IMR-90 (cell line): ENCODE data around the gene MEST. TPM values are rescaled to one million over a fixed set of nuclear protein-coding genes. Genes with fewer than 3 reads are reported as not detected.

Experiments used
- ATAC-seq: fragments of 200-7000 bp; cut with Tn5 transposase; 2 replicates; pipeline ENCODE4 v1.9.1; 2020; ENCODE audit warnings: low read depth, mild to moderate bottlenecking, moderate library complexity
- BruUV-seq: library from RNA; stranded (reverse); fragments of 400-500 nt; replicated peaks from 2 replicates; lab custom pipeline; 2021; lab: Mats Ljungman, UMichigan
- CTCF ChIA-PET: fragments of 300-600 bp; formaldehyde crosslinking; extraction: SDS; loops from one replicate; lab custom pipeline; 2021; ENCODE audit warnings: antibody characterized with exemption; lab: Yijun Ruan, JAX
- POLR2A ChIA-PET: fragments of 300-600 bp; sonication (Branson Sonifier 250); formaldehyde crosslinking; loops from one replicate; lab custom pipeline; 2022; ENCODE audit warnings: antibody characterized with exemption; ENCODE audit not compliant: unreplicated experiment; lab: Charles Lee
- DNase-seq: peaks from one replicate; pipeline ENCODE4 v3.0.0; 2013
- H2AFZ ChIP-seq: replicated peaks from 2 replicates; pipeline ENCODE3; 2013; ENCODE audit warnings: low read length, mild to moderate bottlenecking; ENCODE audit not compliant: poor library complexity
- H2AK5ac ChIP-seq: 2 replicates; pipeline ENCODE4 v1.6.1; 2013; ENCODE audit warnings: low read depth, low read length, inconsistent platforms
- H2AK9ac ChIP-seq: replicated peaks from 2 replicates; pipeline ENCODE3; 2013; ENCODE audit warnings: mild to moderate bottlenecking, low read depth, low read length, moderate library complexity; ENCODE audit not compliant: poor library complexity
- H2BK120ac ChIP-seq: 2 replicates; pipeline ENCODE4 v1.6.1; 2013; ENCODE audit warnings: low read depth, low read length, inconsistent platforms
- H2BK15ac ChIP-seq: 3 replicates; pipeline ENCODE4 v1.6.1; 2013; ENCODE audit warnings: low read depth, low read length, inconsistent platforms
- H2BK20ac ChIP-seq: 2 replicates; pipeline ENCODE4 v1.6.1; 2013; ENCODE audit warnings: low read depth, mild to moderate bottlenecking, inconsistent platforms, low read length, moderate library complexity
- H2BK5ac ChIP-seq: 2 replicates; pipeline ENCODE4 v1.6.1; 2013; ENCODE audit warnings: mild to moderate bottlenecking, low read depth, low read length, inconsistent platforms; ENCODE audit not compliant: poor library complexity, severe bottlenecking
- H3K14ac ChIP-seq: replicated peaks from 2 replicates; pipeline ENCODE4 v1.6.1; 2013; ENCODE audit warnings: low read depth, low read length, inconsistent platforms
- H3K18ac ChIP-seq: 2 replicates; pipeline ENCODE4 v1.6.1; 2013; ENCODE audit warnings: low read depth, low read length, control low read depth
- H3K23ac ChIP-seq: 2 replicates; pipeline ENCODE4 v1.6.1; 2013; ENCODE audit warnings: low read depth, low read length, inconsistent platforms
- H3K27ac ChIP-seq: 2 replicates; pipeline ENCODE4 v1.5.1; 2013; ENCODE audit warnings: mild to moderate bottlenecking, control low read depth, low read length; ENCODE audit not compliant: insufficient read depth
- H3K27me3 ChIP-seq: 2 replicates; pipeline ENCODE4 v1.6.1; 2013; ENCODE audit warnings: low read length; ENCODE audit not compliant: control insufficient read depth, insufficient read depth
- H3K36me3 ChIP-seq: 2 replicates; pipeline ENCODE4 v1.6.1; 2013; ENCODE audit warnings: low read length, mixed read lengths; ENCODE audit not compliant: control insufficient read depth, insufficient read depth
- H3K4ac ChIP-seq: 2 replicates; pipeline ENCODE4 v1.6.1; 2013; ENCODE audit warnings: low read depth, low read length, inconsistent platforms
- H3K4me1 ChIP-seq: 2 replicates; pipeline ENCODE4 v1.6.1; 2013; ENCODE audit warnings: low read length, mixed read lengths; ENCODE audit not compliant: control insufficient read depth, insufficient read depth
- H3K4me2 ChIP-seq: 2 replicates; pipeline ENCODE4 v1.6.1; 2013; ENCODE audit warnings: low read depth, mild to moderate bottlenecking, control low read depth, low read length, moderate library complexity
- H3K4me3 ChIP-seq: 2 replicates; pipeline ENCODE4 v1.5.1; 2013; ENCODE audit warnings: low read depth, mild to moderate bottlenecking, control low read depth, low read length, moderate library complexity; ENCODE audit not compliant: insufficient read depth
- H3K56ac ChIP-seq: 2 replicates; pipeline ENCODE4 v1.6.1; 2013; ENCODE audit warnings: low read length, inconsistent platforms; ENCODE audit not compliant: insufficient read depth; ENCODE audit errors: extremely low read depth
- H3K79me1 ChIP-seq, 2 experiments: 2 replicates each; pipeline ENCODE4 v1.6.1; 2013; ENCODE audit warnings: low read length in 2 of 2, inconsistent platforms in 1 of 2, low read depth in 1 of 2
- H3K9ac ChIP-seq: 2 replicates; pipeline ENCODE4 v1.6.1; 2013; ENCODE audit warnings: low read depth, low read length, control low read depth
- H3K9me1 ChIP-seq: 2 replicates; pipeline ENCODE4 v1.6.1; 2013; ENCODE audit warnings: low read length, inconsistent platforms; ENCODE audit not compliant: insufficient read depth
- H3K9me3 ChIP-seq: 2 replicates; pipeline ENCODE4 v1.6.1; 2013; ENCODE audit warnings: low read length; ENCODE audit not compliant: control insufficient read depth, insufficient read depth
- H4K20me1 ChIP-seq: 2 replicates; pipeline ENCODE4 v1.6.1; 2013; ENCODE audit warnings: low read length, inconsistent platforms; ENCODE audit not compliant: insufficient read depth
- H4K5ac ChIP-seq: 2 replicates; pipeline ENCODE4 v1.6.1; 2013; ENCODE audit warnings: mild to moderate bottlenecking, low read depth, low read length, control low read depth
- H4K8ac ChIP-seq, 2 experiments: 2 replicates each; pipeline ENCODE4 v1.6.1; 2013; ENCODE audit warnings: low read depth in 2 of 2, low read length in 2 of 2, control low read depth in 1 of 2, inconsistent platforms in 1 of 2
- H4K91ac ChIP-seq: 2 replicates; pipeline ENCODE4 v1.6.1; 2013; ENCODE audit warnings: low read depth, low read length, inconsistent platforms; ENCODE audit not compliant: insufficient read depth
- BHLHE40 ChIP-seq: fragments of 150-350 bp; IDR thresholded peaks from 2 replicates; pipeline ENCODE4 v1.6.1; 2016; ENCODE audit warnings: mild to moderate bottlenecking, low read depth, low read length
- CTCF ChIP-seq: conservative IDR thresholded peaks from 2 replicates; pipeline ENCODE4 v1.5.1; 2012; ENCODE audit warnings: mild to moderate bottlenecking, low read depth, low read length, improper control_type of control experiment
- ELK1 ChIP-seq: fragments of 150-350 bp; IDR thresholded peaks from 2 replicates; pipeline ENCODE4 v1.6.1; 2016; ENCODE audit warnings: low read depth, mild to moderate bottlenecking, low read length, moderate library complexity, borderline replicate concordance
- FOS ChIP-seq: fragments of 150-350 bp; IDR thresholded peaks from 2 replicates; pipeline ENCODE4 v1.6.1; 2016; ENCODE audit warnings: low read depth, low read length
- MXI1 ChIP-seq: IDR thresholded peaks from 2 replicates; pipeline ENCODE4 v1.6.1; 2012; ENCODE audit warnings: low read depth, mild to moderate bottlenecking, low read length, moderate library complexity, borderline replicate concordance
- NFE2L2 ChIP-seq: fragments of 150-350 bp; IDR thresholded peaks from 2 replicates; pipeline ENCODE4 v1.6.1; 2016; ENCODE audit warnings: low read depth, mild to moderate bottlenecking, low read length
- RAD21 ChIP-seq: IDR thresholded peaks from 2 replicates; pipeline ENCODE4 v1.6.1; 2012; ENCODE audit warnings: low read length, improper control_type of control experiment
- RFX5 ChIP-seq: IDR thresholded peaks from 2 replicates; pipeline ENCODE4 v1.8.0; 2012; ENCODE audit warnings: low read depth, mild to moderate bottlenecking, low read length, moderate library complexity
- SMC3 ChIP-seq: fragments of 150-350 bp; IDR thresholded peaks from 2 replicates; pipeline ENCODE4 v1.6.1; 2016; ENCODE audit warnings: low read depth, mild to moderate bottlenecking, antibody characterized with exemption, low read length, moderate library complexity
- WGBS, 2 experiments: methylation state at CpG; one replicate each; pipeline versions ENCODE4 v1.1.5 to v1.1.7; 2013; ENCODE audit warnings: missing lambda C conversion rate in 2 of 2; ENCODE audit not compliant: insufficient read length in 1 of 2; ENCODE audit errors: extremely low coverage in 2 of 2; 5-methylcytosine and 5-hydroxymethylcytosine counted together
- dilution Hi-C: fragments of 300-500 bp; cut with HindIII; formaldehyde crosslinking; loops from one replicate; pipeline ENCODE4 v1.14.3; 2018; ENCODE audit warnings: low sequenced_read_pairs; ENCODE audit not compliant: unreplicated experiment
- in situ Hi-C: fragments of 300-500 bp; cut with MboI; formaldehyde crosslinking; loops from 3 replicates; pipeline ENCODE4 v1.14.3; 2019; ENCODE audit warnings: low sequenced_read_pairs, inconsistent platforms, mixed read lengths
- intact Hi-C: fragments of 100-400 bp; cut with micrococcal nuclease; formaldehyde crosslinking; loops from 2 replicates; pipeline ENCODE4 v1.10.0; 2022
- polyA plus RNA-seq, 3 experiments: library from polyadenylated mRNA; depleted of rRNA; stranded (reverse); fragments of >200 nt; gene quantifications; 2 replicates each; pipeline ENCODE4 v1.2.3, GENCODE V29; 2012; ENCODE audit warnings: low replicate concordance in 1 of 3
- total RNA-seq: library from RNA; depleted of rRNA; stranded (reverse); fragments of >200 nt; gene quantifications from 2 replicates; pipeline ENCODE4 v1.2.3, GENCODE V29; 2012
- TF ChIP-seq, protein P1 (sequence below): fragments of 150-350 bp; IDR thresholded peaks from 2 replicates; pipeline ENCODE4 v1.6.1; 2017; ENCODE audit warnings: mild to moderate bottlenecking, antibody characterized with exemption, low read length, low read depth

MEST gene
- total and polyA plus RNA-seq, 2 of the 4 experiments (the other 2 are of a cell fraction), result 219 to 317 TPM

DNA sequence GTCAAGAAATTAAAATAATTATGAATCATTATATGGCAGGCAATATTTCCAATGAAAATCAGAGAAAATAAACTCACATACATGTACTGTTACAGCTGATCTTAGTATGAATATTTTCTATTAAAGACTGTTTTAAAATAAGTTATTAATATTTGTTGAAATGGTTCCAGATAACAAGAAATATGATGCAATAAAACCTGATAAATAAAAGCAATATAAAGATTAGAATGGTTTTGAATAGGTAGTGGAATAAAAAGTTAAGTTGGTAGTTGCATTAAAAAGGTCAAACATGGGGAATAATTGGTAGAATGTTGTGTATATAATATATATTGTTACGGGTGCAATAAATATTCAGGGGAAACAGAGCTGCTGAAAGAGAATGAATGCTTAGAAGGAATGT is 52.5 kb downstream of the MEST start:
- no TSS peak for BruUV-seq
- Histone ChIP-seq H2BK20ac (no peak overlapping the region), H3K18ac (no peak overlapping the region), H2AK9ac (no peak overlapping the region), H3K27ac (no peak overlapping the region), H2AK5ac (no peak overlapping the region), H3K4ac (no peak overlapping the region), H3K23ac (no peak overlapping the region), H3K36me3 (0 out of 2 replicates have a peak, but pooled peaks cover 3% of the 10 kb centered on the region), H4K91ac (no peak overlapping the region), H3K4me1 (no peaks in the 10 kb centered on the region), H3K9me1 (peaks cover 3% of the 10 kb centered on the region; the same call in 1 of the 2 replicates), H2AFZ (no peak overlapping the region), H2BK120ac (no peak overlapping the region), H4K8ac (no peak overlapping the region), H3K56ac (no peak overlapping the region), H2BK15ac (no peak overlapping the region), H3K14ac (no peak overlapping the region), H3K9ac (no peak overlapping the region), H4K20me1 (no peaks in the 10 kb centered on the region), H3K4me3 (no peak overlapping the region), H4K5ac (no peak overlapping the region), H3K4me2 (no peak overlapping the region), H3K27me3 (no peaks in the 10 kb centered on the region), H3K9me3 (no peaks in the 10 kb centered on the region), H2BK5ac (no peak overlapping the region), H3K79me1 (no peaks in the 10 kb centered on the region)
- in situ Hi-C loops (no loop called here), intact Hi-C loops (no loop called here), dilution Hi-C loops (no loop called here)
- TF ChIP-seq SMC3, result no peak
- no peak for TF ChIP-seq MXI1
- no peak for TF ChIP-seq NFE2L2
- no peak for TF ChIP-seq BHLHE40
- TF ChIP-seq ELK1, result no peak
- no peak for TF ChIP-seq CTCF
- no peak for TF ChIP-seq RAD21
- TF ChIP-seq FOS, result no peak
- no peak for TF ChIP-seq RFX5
- TF ChIP-seq, protein P1, sequence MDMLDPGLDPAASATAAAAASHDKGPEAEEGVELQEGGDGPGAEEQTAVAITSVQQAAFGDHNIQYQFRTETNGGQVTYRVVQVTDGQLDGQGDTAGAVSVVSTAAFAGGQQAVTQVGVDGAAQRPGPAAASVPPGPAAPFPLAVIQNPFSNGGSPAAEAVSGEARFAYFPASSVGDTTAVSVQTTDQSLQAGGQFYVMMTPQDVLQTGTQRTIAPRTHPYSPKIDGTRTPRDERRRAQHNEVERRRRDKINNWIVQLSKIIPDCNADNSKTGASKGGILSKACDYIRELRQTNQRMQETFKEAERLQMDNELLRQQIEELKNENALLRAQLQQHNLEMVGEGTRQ, result no peak
- CTCF ChIA-PET, result no interaction called here
- DNase-seq (no peak), ATAC-seq (no peak)
- POLR2A ChIA-PET, result no interaction called here
- 100% methylated on average over 1 of the region's 1 CpG for WGBS, 2 experiments
